H54 (cell line): ENCODE results near the gene GMDS.

Source experiments
- DNase-seq: peaks from one replicate; pipeline ENCODE4 v3.0.0; 2011; ENCODE audit warnings: low spot score, mixed read lengths; ENCODE audit not compliant: insufficient read length
- FAIRE-seq: peaks from 3 replicates; lab custom pipeline; 2011; peaks lifted over from hg19 to GRCh38; lab: Jason Lieb, UNC
- POLR2A ChIP-seq: IDR thresholded peaks from 2 replicates; pipeline ENCODE4 v1.6.1; 2011; ENCODE audit warnings: low read depth, mild to moderate bottlenecking, low read length

The GMDS gene

GRCh38 chr6:1915226-1915625 lies 330.2 kb downstream of the GMDS start:
- FAIRE-seq = no peak
- no peak for DNase-seq
- TF ChIP-seq POLR2A = no peak

DNA sequence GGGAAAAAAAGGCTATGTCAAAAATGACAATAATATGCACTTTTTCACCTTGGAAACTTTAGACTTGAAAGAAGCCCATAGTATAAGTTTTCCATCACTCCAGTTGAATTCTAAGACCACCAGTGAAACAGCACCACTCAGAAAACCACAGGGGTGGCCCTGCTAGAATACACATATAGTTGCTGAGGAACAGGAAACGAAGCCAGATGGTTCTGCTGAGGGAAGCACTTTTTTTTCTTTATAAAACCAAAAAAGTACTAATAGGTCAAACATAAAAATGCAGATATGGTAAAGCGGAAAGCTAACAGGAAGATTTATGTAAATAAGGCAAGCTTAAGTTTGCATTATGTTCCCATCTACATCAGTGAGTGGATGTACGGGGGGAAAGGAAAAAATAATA lies 331.8 kb downstream of the GMDS start:
- FAIRE-seq (no peak), DNase-seq (no peak)
- no peak for TF ChIP-seq POLR2A

DNA sequence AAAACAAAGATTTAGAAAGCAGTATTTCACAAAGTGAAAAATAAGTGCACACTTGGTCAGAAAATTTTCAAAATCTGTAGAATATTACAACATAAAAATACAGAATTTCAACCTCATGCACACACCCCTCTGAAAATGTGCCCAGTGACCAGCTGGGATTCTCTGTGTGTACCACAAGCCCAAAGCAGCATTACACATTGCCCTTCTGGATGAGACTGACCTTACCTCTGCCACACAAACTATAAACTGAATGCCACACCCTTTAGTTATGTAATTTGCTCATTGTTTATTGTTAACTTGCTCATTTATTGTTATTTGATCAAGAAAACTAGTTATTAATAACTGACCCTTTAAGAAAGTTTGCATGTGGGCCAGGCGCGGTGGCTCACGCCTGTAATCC lies 332.7 kb downstream of the GMDS start:
- DNase-seq (no peak), FAIRE-seq (no peak)
- TF ChIP-seq POLR2A = no peak

- TF ChIP-seq POLR2A = no peak
- FAIRE-seq = no peak
Observed at GRCh38 chr6:1911474-1911873, 333.9 kb downstream of the GMDS start.

GRCh38 chr6:1910621-1911407 lies 334.6 kb downstream of the GMDS start:
- no peak for TF ChIP-seq POLR2A
- FAIRE-seq (no peak), DNase-seq (no peak)

More at GRCh38 chr6:1911474-1911873, 333.9 kb downstream of the GMDS start:
- no peak for DNase-seq

DNA sequence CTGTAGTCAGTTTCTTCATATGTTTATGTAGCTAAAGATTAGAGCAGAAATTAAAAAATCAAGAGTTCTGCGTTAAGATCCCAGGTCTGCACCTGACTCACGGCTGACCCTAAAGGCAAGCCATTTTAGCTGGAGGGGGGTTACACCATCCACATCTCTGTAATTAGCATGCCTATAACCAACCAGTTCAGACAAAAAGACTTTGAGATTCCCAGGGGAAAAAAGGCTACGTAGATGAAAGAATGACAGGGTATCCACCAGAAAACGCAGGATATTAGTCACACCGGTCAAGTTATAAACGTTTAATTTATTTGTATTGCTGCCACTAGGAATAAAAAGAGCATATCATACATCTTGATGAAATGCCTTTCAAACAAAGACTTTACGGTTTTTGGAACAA lies 336.6 kb downstream of the GMDS start:
- FAIRE-seq (no peak), DNase-seq (no peak)
- TF ChIP-seq POLR2A = no peak

DNA sequence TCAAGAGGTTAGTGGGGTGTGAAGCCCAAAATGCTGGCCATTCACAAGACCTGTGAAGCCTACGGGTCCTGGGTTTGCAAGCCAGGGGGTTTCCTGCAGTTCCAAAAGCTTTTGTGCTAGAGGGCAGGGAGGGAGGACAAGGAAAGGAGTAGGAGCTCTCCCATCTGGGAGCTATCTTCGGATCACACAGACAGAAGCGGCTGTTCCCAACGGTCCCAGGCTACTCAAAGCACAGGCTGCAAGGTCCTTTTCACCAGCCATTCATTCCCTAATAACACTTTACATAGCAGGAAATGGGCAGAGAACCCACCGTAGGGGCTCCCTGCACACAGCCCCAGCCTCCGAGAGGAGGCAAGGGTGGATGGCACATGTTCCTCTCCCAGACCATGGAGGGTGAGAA lies 338.8 kb downstream of the GMDS start:
- no peak for TF ChIP-seq POLR2A
- DNase-seq (no peak), FAIRE-seq (no peak)

DNA sequence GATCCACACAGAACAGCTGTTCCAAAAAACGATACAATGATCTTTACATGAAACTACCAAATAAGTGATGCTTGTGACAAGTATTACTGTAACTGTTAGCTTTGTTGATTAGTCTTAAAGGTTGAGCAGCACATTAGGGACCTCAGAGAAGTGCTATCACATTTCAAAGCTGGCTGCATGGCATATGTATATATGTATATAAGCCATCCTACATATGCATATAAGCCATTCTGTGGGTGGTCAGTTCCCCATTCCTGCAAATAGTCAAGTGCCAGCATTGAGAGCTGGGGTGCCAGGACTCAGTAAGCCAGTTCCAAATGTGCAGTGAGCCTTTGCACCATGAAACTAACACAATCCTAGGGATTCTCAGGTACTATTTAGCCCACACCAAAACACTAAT lies 339.4 kb downstream of the GMDS start:
- no peak for TF ChIP-seq POLR2A
- no peak for DNase-seq
- no peak for FAIRE-seq

GRCh38 chr6:1904898-1905297 lies 340.5 kb downstream of the GMDS start:
- FAIRE-seq (no peak), DNase-seq (no peak)
- no peak for TF ChIP-seq POLR2A

DNA sequence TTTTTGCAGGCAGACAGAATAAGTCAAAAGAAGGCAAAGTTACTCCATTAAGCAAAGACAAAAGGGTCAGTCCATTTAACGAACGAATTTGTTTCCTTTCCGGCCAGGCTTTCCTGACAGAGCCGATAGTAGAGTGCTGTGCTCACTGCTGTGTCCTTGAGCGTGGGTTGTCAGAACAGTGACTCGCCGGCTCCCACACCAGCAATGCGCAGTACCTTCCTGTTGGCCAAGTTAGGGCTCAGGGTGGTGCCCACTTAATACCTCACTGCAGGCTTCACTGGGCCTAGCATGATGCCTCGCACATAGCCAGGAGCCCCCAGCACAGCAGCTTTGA lies 341.0 kb downstream of the GMDS start:
- TF ChIP-seq POLR2A = no peak
- FAIRE-seq (no peak), DNase-seq (no peak)

DNA sequence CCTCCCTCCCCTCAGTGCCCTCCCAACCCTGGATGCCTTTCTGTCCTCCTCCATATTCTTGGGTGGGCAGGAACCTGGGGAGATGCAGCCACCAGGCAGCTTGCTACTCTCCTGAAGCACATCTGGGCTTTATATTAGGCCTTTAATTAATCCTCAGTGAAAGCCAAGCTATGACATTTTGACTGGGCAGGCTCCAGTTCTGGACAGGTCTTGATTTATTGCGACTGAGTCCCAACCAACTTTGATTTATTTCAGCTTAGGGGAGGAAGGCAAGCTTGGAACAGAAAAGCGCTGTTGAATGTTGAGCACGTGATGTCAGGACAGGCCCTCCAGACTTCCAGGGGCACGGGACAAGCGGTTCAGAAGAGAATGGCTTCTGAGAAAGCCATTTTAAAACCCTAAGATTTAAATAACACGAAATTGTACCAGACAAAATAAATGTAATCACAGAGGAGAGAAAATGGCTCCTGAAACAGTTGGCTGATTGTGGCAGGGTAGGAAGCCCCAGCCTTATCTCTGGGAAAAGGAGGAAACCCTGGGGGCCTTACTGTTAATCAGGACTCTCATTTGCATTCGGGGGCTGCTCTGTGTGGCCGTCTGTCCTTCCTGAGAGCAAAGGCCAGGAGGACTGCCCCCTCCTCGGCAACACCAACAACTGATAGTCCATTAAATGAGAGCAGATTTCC lies 341.5 kb downstream of the GMDS start:
- TF ChIP-seq POLR2A = no peak
- no peak for FAIRE-seq
- no peak for DNase-seq

DNA sequence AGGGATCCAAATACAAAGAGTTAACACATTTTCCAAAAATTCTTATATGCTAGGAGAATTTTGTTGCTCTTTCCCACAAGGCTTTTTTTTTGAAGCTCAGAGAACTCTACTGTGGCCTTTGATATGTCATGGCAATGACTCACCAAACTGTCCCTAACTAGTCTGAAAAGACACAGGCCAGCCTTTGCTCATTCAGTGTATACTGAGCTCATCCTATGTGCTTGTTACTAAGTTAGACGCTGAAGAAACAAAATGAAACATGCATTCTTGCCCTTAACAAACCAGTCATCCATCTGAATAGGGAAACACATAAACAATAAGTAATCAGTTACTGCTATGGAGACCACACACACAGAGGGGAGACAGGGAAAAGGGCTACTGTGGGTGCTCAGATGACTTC lies 343.8 kb downstream of the GMDS start:
- no peak for TF ChIP-seq POLR2A
- FAIRE-seq = no peak
- DNase-seq = no peak

DNA sequence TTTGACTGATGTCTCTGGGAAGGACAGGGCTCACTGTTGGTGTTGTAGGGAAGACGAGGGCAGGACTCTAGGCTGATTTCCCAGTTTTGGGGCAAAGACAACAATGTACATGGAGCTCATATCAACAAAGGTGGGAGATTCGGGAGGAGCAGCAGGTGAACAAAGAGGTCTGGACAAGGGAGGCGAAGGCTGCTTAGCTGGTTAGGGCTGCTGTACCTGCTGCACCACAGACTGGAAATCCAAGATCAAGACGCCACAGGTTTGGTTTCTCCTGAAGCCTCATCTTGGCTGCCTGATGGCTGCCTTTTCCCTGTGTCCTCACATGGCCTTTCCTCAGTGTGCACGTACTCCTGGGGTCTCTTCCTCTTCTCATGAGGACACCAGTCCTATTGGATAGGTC lies 348.5 kb downstream of the GMDS start:
- DNase-seq (no peak), FAIRE-seq (no peak)
- TF ChIP-seq POLR2A = no peak

DNA sequence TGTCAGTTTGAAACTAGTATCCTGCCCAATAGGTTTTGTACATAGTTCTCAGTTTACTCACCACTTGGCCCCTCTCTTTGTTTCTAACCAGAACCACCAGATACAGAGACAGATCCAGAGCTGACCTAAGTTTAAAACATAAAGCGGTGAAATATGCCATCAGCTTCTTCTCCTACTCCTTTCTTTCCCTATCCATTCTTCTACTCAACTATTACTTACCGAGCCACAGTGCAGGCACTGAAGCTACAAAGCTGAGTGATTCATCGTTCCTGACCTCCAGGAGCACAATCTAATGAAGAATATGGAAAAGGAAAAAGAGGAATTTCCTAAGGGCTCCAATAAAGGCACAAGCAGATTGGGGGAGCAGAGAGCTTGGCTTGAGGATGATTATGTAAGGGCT lies 349.7 kb downstream of the GMDS start:
- TF ChIP-seq POLR2A = no peak
- no peak for DNase-seq
- FAIRE-seq = no peak

DNA sequence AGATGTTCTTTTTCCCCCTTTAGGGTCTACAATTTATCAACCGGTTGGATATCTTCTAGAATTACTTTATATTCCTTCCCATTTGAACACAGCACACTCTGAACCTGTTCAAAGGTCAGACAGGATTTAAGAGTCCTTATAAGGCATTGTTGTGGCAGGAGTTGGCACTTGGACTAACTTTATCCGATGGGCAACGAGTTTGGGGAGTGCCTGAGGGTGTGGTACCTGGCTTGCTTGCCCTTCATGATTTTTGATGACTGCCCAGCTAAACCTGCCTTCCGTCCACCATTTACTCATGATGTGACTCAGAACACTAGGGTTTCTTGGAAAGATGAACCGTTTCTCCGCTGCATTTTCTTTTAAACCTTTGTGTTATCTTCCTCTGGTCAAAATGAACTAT lies 350.5 kb downstream of the GMDS start:
- DNase-seq (no peak), FAIRE-seq (no peak)
- TF ChIP-seq POLR2A = no peak
